HG03095 (cell line): ENCODE data around the gene RCBTB2.
"Not testable (repeated sequence)": the region's sequence is repeated elsewhere in the genome, so short reads cannot be mapped to it uniquely, and the experiment has no call there.

Experiments used
- ATAC-seq: cut with Tn5 transposase; IDR thresholded peaks from one replicate; pipeline ENCODE4 v1.9.1; 2021; ENCODE audit warnings: moderate library complexity; ENCODE audit not compliant: unreplicated experiment

Gene RCBTB2

DNA sequence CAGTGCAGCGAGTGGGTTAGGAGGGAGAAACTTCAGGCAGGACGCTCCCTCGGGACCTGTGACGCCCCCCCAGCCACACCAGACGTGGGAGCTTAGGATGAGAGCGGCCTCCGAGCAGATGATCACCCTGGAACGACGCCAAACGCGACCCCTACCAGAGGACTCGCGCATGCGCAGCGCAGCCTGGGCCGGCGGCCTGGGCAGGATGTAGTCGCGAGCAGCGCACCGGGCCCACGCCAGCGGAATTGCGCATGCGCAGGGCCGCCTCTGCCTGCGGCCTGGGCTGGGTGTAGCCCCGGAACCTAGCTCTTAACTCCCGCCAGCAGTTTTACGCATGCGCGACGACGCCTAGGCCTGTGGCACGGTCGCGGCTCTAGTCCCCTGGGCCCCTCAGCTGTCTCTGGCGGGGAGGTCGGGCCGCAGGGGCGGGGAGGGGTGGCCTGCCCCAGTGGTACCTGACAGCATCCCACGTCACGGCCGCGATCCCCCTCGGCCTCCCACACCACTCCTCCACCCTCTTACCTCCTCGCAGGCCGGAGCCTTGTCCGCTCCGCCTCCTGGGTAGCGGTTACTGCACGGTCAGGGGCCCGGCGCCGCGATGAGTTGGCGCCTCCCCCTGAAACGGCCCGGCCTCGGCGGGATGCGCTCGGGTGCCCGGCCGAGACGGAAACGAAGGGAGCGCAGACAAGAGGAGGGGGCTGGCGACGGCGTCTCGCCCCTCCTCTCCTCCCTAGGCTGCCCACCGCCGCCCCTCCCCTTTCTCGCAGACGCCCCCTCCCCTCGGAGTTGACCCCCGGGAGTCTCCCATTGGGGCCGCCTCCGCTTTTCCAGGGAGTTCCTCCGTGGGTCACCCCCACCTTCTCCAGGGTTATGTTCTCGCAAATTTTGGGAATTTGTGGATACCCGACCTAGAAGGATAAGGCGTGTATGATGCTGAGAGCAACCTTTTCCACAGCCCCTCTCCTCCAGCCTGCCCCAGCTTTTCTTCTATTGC lies at the start of gene RCBTB2:
RCBTB2 (minus strand) TSS at position 575 of the 994 bp plus-strand sequence. CDS start 11,141 bp downstream, outside the sequence.
- peak; percentile 74 for ATAC-seq

- ATAC-seq, result no peak
These were observed 49.2 kb upstream of the RCBTB2 start for GRCh38 chr13:48582084-48582483.

DNA sequence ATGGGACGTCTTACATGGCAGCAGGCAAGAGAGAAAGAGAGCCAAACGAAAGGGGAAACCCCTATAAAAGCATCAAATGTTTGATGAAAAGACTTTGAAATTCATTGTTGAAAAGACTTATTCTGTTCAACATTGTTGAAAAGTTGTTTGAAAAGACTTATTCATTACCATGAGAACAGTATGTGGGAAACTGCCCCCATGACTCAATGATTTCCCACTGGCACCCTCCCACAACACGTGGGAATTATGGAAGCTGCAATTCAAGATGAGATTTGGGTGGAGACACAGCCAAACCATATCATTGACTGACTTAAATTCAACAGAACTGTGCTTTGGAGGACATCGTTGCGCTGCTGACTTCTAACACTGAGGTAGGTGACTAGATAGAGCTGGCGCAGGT lies 48.0 kb upstream of the RCBTB2 start:
- ATAC-seq, result no peak

GRCh38 chr13:48580185-48580803 lies 47.4 kb upstream of the RCBTB2 start:
- no peak for ATAC-seq

GRCh38 chr13:48579919-48580180 lies 47.0 kb upstream of the RCBTB2 start:
- not testable (repeated sequence) for ATAC-seq

DNA sequence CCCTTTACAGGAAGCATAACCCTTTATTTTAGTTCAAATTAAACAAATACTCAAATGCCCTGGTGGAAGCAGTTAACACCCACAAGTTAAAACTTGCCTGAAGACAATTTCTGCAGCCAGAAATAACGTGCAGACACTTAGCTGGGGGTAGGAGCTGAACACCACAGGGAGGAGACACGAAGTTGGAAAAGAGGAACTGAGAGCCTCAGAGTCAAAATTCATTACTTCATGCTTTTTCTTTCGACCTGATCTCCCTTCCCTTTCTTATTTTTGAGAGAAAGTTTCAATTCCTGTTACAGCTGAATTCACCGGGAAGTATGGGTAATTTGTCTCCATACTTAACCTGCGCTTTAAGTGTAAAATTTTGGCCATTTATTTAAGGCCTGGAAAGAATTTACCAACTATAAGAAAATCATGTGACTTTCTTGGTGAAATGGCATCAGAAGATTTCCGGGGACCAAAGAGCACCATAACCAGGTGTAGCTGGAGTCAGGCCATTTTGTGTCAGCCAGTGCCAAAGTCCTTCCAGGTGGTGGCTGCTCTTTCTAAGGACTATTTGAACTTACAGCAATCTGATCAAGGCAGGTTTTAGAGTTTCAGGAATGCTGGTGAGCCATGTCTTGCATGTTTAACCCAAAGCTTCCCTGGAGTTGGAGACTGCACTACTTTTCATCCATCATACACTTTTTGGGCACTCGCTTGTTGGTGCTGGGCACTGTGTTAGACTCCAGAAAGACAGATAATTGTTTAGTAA lies 46.5 kb upstream of the RCBTB2 start:
- ATAC-seq, result peak; percentile 74

- peak; percentile 45 for ATAC-seq
These were observed 45.8 kb upstream of the RCBTB2 start for GRCh38 chr13:48578516-48579164.

DNA sequence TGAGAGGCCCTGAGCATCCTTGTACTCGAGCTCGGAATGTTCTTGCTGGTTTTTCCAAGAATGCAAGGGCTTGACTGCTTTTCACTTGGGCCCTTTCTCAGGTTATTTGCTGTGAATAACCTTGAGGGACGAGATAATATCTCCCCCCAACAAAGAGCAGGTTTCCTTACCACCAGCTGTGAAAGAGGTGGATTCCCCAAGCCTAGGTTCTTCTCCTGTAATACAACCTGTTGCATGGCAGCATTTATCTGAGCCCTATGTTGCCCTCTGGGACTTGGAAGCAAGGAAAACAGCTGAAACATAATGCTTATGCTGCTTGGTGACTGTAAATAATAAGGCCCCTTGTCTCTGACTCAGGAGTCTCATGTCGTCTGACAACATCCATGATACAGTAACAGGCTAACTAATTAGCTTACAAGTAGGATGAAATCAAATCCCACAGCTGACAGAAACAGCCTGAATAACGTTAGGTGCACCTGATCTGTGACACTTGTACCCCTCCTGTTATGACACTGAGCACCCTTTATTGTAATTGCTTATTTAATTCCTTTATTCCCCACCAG lies 43.6 kb upstream of the RCBTB2 start:
- ATAC-seq, result no peak

DNA sequence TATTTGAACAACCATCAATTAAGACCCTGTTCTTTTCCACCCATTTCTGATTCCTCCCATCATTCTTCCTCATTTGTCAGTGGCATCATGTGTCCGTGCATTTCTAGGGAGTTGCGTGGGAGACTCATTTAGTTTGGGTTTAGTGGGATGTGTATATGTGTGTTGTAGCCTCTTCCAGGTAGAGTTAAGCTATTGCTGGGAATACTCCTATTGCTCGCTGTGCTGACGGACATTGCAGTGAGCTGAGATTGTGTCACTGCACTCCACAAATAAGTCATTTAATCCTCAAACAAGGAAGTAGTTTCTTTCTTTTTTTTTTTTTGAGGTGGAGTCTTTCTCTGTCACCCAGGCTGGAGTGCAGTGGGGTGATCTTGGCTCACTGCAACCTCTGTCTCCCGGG lies 42.2 kb upstream of the RCBTB2 start:
- ATAC-seq, result no peak

- ATAC-seq, result no peak
These were observed 41.3 kb upstream of the RCBTB2 start for GRCh38 chr13:48574041-48574796.

DNA sequence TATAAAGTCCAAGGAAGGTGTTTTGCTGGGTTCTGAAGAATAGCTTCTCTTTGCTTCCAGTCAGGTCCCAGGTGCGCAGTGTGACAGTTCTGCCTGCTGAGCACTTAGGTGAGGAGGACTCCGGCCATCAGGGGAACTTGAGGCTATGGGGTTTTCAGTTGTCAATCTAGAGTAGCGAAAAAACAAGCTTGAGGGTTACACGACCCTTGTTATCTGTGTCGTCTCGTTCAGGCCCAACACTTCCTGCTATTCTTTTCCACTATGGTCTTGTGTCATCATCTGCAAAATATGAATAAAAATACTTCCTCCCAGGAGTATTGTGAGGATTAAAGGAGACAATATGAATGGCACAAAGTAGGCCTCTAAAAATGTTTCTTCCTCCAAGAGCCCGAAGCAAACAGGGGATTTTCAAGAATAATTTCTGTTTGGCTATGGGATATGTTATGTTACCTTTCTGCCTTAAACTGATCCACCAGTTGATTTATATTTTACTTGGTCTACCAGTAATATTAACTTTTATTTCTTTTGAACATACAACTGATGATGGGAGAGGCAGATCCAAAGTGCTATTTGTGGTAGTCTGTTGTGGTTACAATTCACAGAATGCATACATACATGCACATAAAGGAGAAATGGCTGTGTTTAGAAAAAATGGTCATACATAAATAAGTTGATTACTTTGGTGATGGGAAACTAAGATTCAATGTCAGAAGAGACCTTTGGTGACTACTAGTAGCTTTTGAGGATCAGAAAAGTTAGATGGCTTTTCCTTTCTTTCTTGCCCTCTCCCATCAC lies 40.5 kb upstream of the RCBTB2 start:
- no peak for ATAC-seq

- ATAC-seq, result no peak
These were observed 38.4 kb upstream of the RCBTB2 start for GRCh38 chr13:48571126-48571913.

DNA sequence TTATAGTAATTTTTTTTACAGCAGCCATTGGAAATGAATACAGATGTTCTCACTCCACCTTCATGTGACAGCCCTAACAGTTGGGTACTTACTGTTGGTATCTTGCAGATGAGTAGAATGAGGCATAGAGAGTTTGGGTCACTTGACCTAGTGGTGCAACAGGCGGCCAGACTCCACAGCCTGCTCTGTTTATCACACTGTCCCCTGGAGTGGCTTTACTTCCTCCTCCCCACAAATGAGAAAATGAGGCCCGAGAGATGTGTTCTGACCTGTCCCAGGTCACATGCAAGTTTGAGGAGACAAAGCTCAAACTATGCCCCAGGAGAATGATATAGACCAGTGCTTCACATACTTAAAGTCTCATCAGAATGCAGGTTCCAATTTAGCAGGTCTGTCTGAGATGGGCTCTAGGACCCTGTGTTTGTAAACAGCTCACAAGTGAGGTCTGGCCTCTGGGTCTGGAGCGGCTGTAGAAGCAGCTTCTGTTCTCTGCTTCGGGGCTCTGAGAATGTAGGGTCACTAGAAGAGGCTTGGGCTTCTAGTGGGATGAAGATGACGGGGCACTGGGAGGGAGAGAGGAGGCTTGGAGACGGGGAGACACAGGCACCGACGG lies 37.4 kb upstream of the RCBTB2 start:
- ATAC-seq, result no peak

- no peak for ATAC-seq
These were observed 36.3 kb upstream of the RCBTB2 start for GRCh38 chr13:48569104-48569666.

- no peak for ATAC-seq
These were observed 35.7 kb upstream of the RCBTB2 start for GRCh38 chr13:48568370-48569103.

- no peak for ATAC-seq
These were observed 34.9 kb upstream of the RCBTB2 start for GRCh38 chr13:48567515-48568369.
